ENCODE measurements around the gene PSMD7.

GRCh38 chr16:74315059-74315458 lies 18.4 kb downstream of the PSMD7 start:
- no peak for TF ChIP-seq CTCF (IDR thresholded peaks at IDR 0.05)
- no peak for TF ChIP-seq POLR2A (IDR thresholded peaks at IDR 0.05)
